Measurements from ENCODE around the gene DUS4L.

DNA sequence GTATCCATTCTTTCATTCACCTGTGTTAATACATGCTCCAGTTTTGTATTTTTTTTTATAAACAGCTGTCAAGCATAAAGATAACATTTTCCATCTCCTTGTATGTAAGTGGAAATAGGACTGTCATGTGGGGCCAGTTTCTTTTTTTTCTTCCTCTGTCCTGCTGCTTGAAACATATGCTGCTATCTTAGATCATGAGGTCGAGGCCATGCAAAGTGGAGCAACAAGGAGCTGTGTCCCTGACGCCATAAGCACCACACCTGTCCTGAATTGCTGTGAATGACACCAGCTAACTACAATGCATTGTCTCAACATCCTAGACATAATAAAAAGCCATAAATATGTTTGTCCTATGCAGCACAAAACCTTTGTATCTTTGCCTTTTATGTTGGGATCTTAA, 59.1 kb downstream of the DUS4L start:
- no peak for TF ChIP-seq POLR2A (IDR thresholded peaks at IDR 0.05)
- TF ChIP-seq, protein P1, sequence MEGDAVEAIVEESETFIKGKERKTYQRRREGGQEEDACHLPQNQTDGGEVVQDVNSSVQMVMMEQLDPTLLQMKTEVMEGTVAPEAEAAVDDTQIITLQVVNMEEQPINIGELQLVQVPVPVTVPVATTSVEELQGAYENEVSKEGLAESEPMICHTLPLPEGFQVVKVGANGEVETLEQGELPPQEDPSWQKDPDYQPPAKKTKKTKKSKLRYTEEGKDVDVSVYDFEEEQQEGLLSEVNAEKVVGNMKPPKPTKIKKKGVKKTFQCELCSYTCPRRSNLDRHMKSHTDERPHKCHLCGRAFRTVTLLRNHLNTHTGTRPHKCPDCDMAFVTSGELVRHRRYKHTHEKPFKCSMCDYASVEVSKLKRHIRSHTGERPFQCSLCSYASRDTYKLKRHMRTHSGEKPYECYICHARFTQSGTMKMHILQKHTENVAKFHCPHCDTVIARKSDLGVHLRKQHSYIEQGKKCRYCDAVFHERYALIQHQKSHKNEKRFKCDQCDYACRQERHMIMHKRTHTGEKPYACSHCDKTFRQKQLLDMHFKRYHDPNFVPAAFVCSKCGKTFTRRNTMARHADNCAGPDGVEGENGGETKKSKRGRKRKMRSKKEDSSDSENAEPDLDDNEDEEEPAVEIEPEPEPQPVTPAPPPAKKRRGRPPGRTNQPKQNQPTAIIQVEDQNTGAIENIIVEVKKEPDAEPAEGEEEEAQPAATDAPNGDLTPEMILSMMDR (IDR thresholded peaks at IDR 0.05) = no peak

Data from adrenal gland (tissue), 5 donors.